Stimulated activated CD4-positive, alpha-beta T cell treated with anti-CD3 and anti-CD28 coated beads, Interleukin-12 subunit alpha, Interleukin-12 subunit beta, amount 100 ng/mL, for 48 hours (primary cell): ENCODE data around the gene MACROD2.

Source experiments
- DNase-seq, 3 donors: peaks; one replicate each; pipeline ENCODE4 v3.0.0-alpha.2; 2020; ENCODE audit warnings: low read depth in 2 of 3, low spot score in 1 of 3

Gene MACROD2

DNA sequence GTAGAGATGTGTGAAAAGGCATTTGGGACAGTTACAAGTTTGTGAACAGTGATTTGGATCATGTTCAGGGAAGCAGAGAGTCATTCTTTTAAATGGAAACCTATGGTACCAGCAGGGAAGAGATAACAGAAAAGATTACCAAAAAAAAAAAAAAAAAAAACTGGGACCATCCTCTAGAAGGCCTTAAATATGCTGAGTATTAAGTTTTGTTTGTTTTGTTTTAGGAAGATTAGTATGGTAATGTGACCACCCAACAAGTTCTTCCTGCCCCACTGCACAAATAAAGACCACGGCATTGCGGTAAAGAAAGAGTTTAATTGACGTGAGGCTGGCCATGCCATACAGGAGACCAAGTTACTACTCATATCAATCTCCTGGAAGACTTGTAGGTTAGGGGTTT lies 1631.8 kb downstream of the MACROD2 start:
- DNase-seq, result no peak

DNA sequence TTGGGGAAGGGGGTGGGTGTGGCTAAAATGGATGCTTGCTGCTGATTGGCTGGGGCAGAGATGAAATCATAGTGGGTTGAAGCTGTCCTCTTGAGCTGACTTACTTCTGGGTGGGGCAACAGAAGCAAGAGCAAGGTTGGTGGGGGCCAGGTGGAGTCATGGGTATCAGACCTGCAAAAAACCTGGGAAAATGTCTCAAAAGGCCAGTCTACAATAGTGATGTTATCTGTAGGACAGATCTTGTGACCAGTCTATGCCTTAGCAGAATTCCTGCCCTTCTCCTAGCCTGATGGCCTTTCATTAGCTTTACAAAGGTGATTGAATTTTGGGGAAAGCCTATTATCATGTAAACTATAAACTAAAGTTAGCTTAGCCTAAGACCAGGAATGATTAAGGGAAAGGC lies 1632.2 kb downstream of the MACROD2 start:
- DNase-seq, result no peak

DNA sequence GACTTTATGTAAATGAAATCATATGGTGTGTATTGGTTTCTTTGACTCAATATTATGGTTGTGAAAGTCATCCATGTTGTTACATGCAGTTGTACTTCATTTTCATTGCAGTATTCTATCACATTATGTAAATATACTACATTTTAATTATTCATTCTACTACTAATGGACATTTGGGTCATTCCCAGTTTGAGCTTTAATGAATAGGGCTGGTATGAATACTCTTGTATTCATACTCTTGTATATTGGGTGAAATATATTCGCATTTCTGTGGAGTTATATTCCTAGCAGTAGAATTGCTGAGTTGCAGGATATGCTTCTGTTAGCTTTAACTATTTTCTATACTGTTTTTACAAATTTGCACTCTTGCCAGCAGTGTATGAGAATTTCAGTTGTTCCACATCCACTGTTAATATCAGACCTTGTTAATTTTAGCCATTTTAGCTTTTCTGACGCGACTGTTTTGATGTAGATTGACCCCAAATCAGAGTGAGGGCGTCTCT lies 1633.6 kb downstream of the MACROD2 start:
- no peak for DNase-seq

GRCh38 chr20:15630360-15630759 lies 1635.0 kb downstream of the MACROD2 start:
- no peak for DNase-seq

DNA sequence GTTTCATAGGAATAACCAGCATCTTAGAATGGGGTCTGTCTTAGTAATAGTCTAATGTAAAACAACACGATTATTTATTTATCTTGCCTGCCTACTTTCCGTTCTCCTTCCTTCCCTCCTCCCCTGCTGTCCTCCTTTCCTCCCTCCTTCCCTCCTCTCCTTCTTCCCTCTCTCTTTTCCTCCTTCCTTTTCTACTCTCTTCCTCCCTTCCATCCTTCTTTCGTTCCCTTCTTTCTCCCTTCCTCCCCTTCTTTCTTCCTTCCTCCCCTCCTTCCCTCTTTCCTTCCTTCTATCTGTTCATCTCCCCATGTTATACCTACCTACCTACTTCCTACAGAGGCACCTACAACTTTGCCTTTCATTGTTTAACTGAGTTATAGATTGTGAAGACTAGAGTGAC lies 1637.4 kb downstream of the MACROD2 start:
- DNase-seq, result no peak

- DNase-seq, result no peak
These were observed 1638.8 kb downstream of the MACROD2 start for GRCh38 chr20:15634102-15634501.

- no peak for DNase-seq
These were observed 1642.2 kb downstream of the MACROD2 start for GRCh38 chr20:15637546-15637945.

DNA sequence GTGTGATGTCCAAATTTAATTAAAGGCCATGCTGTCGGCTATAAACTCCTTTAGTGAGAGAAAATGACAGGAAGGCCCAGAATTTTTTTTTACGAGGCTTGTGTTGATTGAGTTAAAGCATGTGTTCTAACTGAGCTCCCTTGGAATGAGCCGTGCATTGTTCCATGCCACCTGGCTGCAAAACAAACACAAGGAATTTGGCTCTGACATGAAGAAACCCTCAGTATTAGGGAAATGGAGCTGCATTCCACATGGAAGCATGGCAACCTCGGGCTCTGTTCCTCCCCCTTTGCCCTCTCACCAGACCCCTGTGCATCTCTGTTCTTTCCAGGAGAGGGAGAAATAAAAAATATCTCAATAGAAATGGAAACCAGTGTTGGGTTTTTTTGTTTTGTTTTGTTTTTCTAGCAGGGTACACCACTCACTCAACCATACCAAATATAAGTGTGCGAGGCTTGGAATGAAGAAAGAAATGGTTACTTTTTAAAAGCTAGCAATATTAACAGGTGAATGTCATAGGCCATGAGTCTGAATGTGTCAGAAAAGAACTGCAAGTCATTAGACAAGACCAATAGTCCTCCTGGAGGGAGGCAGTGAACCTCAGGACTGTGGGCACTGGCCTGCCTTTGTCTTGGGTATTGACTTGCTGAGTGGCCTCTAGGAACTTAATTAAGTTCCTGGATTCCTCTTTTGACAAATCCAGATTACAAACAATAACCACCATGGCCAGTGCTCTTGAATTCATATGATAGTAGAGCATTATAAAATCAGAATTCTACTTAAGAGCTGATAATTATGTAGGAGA lies 1642.8 kb downstream of the MACROD2 start:
- DNase-seq, result no peak

- DNase-seq, result no peak
These were observed 1643.5 kb downstream of the MACROD2 start for GRCh38 chr20:15638816-15639215.

DNA sequence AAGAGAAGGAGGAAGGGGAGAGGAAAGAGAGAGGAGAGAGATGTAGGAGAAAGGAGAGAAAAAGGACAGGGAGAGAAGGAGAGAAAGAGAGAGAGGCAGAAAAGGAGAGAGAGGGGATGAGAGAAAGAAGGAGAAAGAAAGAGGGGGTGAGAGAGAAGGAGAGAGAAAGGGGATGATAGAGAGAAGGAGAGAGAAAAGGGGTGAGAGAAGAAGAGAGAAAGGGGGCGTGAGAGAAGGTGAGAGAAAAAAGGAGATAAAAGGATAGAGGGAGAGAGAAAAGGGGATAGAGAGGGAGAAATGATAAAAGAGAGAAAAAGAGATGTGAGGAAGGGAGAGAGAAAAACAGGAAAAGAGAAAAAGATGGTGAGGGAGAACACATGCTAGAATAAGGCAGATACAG lies 1644.5 kb downstream of the MACROD2 start:
- DNase-seq, result no peak

GRCh38 chr20:15642109-15642508 lies 1646.8 kb downstream of the MACROD2 start:
- DNase-seq, result no peak

DNA sequence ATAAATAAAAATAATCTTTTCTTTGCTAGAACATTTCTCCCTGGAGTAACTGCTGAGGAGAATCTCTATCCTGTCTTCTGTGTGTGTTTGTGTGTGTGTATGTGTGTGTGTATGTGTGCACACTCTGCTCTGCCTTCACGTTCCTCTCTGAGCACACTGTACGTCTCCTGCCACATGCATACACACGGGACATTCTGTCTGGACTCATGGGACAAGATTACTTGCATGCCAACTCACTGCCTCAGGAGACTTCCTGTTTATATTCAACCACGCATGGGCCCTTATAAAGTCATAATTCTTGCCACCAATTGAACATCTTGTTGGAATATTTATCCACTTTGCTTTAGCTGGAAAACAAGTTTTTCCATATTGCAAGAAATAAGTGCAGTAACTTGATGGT lies 1647.4 kb downstream of the MACROD2 start:
- no peak for DNase-seq

GRCh38 chr20:15643713-15644112 lies 1648.4 kb downstream of the MACROD2 start:
- DNase-seq, result no peak

DNA sequence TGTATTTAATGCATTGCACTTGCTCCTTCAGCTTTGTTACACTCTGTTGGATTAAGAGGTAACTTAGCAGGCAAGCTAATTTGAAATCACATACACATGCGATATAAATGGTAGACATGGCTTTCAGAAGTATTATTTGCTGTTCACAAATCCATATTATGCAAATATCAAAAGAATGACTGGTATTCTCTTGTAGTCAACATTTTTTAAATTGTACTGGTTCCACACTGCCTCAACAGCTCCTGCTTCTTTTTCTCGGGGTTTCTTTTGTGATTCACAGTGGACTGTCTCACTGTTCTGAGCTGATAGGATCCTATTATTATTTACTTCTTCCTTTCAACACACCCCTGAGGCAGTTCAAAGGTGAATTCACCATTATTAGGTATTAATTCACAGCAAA lies 1650.5 kb downstream of the MACROD2 start:
- DNase-seq, result no peak

DNA sequence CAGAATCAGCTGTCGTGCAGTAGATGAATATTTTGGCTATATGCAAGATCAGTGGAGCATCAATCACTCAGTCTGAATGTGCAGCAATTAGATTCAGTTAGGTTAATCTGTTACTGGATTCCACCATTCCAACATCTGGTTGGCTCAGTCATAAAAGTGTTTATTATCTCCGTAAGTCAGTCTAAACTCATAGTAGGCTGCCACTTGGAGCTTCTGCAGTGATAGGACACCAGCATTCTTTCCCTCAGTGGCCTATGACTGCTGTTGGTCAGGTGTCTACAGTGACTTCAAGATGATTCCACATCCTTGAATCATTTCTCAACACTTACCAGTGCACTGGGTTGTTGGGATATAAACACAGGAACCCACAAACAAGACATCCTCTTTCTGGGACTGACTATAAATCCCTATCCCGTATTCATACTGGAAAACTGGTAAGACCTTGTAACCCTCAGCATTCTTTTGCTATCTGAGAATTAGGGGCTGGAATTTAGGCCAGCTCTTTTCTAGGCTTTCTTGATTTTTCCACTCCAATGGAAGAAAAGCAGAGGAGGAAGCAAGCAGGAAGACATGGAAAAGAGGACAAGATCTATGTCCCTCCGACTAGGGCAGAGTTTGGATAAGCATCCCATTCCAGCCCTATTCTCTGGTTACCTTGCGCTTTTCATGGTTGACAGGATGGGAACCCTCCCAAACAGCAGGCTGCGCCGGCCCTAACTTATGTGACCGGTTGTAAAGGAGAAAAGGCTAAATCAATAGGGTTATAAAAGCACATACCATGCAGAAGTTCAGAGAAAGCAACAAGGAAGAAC lies 1658.3 kb downstream of the MACROD2 start:
- no peak for DNase-seq

DNA sequence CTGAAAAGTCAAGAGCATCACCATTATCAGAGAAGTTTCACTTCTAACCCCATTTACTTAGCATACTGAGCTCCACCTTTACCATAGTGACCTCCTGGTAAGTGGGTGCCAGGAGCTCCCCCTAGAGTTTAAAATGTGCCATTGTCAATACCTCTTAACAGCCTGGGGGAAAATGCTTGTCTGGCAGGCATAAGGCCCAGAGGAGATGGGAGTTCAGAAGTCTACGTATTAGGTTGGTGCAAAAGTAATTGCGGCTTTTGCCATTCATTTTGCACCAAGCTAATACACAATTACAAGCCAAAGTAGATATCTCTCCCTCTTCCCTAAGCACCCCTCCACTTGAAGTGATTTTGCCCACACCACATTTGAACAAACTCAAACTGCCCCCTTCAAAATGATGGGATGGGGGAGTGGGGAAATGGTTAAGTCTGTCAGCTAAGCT lies 1658.9 kb downstream of the MACROD2 start:
- no peak for DNase-seq

GRCh38 chr20:15655295-15655874 lies 1660.1 kb downstream of the MACROD2 start:
- no peak for DNase-seq

DNA sequence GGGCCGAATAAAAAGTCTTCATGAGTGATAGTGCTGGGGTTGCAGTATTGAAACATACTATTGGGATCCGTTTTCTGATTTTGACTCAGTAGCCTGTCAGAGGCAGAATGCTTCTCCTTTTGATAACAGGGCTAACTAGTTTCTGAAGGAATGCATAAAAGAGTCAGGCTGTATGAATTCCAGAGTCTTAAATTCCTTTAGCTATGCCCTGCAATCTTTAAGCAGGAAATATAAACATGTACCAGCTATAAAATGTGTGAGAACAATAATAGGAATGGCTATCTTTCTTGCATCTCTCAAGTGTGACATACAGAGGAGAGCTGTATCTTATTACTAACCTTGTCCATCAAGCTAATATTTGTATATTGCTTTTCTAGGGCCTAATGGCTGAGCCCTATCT lies 1660.8 kb downstream of the MACROD2 start:
- no peak for DNase-seq

DNA sequence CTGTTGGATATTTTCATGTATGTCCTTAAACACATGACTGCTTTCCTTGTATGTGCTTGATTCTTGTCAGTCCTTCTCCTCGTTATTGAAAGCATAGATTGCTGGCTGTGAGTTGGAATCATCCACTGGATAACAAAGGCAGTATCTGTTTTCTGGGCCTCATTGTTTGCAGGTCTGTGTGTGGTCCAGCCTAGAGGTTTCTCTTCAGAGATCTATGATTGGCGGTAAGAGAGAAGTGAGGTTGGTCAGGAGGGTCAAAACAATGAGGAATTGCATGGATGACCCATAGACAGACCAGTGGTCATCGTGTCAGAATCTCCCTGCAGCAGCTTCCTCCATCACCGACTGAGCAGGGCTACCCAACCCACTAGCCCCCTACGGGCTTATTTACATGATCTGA lies 1663.0 kb downstream of the MACROD2 start:
- no peak for DNase-seq

DNA sequence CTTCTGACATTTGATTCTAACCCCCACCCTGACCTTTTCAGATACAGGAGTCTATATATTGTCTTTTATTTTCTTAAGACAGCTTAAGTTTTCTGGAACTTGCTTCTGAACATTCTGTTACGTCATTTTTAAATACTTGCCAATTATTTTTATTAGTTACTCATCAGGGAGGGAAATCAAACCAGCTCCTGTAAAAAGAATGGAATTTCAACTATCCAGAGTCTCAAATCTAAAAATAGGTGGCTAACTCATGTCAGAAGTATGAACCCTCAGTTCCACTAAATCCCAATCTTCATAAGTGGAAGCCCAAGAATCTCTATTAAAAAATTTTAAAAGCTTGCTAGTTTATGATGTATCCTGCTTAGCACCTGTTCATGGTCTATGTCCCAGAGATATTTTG lies 1677.9 kb downstream of the MACROD2 start:
- DNase-seq, result no peak

DNA sequence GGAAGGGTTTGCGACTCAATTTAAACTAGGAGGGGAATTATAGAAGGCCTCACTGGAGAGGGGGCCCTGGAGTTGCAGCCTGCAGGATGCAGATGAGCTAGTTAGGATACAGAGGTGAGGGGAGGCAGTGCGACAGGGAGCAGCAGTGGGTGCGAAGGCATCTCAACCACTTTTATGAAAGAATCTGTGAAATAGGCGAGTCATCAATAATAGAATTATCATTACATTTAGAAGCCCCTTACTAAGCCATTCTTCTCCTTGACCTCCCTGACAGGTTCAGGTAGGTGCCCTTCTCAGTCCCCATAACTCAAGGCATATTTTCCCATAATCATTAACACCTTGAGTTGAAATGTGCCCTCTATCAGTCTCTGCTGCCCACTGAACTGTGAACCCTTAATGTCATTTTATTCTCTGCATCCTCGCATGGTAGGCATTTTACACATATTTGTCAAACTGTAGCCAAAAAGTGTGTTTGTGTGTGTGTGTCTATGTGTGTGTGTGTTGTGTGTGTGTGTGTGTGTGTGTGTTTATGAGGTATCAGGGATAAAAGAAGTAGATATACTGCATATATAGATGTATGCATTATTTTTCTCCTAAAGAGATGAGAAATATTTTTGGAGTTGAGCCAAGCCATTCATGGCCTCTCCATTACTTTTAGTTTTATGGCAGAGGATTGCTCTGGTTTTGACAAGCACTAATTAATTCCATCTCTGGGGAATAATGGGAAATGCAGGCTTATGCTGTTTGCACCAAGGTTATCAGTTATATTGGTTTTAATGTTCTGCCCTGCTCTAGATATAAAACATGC lies 1679.1 kb downstream of the MACROD2 start:
- no peak for DNase-seq
